ENCODE results near the gene HOXB3.
A peak's percentile ranks its signal among the peaks of the same experiment; 100 is the strongest.

HOXB3 gene

DNA sequence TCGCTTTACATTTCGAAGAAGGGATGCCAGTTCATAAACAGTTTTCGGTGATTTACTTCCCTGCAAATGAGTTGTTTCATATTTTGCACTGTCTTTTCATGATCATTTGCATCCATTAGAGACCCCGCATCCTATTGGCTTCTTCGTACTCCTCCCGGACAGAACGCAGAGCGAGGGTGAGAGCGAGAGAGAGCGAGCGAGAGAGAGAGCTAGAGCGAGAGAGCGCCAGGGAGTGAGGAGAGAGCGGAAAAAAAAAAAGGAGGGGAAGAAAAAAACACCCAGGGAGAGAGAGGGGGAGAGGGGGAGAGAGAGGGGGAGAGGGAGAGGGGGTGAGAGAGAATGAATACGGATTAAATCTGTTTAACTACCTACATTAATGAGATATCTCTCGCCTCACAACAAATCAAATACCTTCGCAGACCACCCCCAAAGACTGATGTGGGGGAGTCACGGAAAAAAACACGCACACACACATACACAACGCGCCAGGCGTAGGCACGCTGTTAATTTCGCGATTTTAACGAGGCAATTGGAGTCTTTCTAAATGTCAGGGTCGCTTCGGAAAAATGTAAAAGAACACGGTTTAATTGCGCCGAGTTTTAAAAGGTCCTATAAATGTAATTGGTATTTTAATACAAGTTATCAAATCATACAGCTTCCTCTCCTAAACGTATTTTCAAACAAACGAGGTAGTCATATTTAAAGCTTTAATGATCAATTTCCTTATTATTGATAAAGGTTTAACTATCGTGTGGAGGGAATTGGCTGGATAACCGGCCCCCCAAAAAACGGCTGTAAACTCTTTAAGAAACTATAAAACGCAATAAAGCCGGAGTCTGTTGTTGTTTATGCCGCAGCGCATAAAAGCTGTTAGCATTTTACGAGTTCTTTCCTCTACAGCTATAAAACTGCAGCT lies 25.3 kb upstream of the HOXB3 start, which contains the start of gene HOXB8:
Gene HOXB8 (minus strand): TSS at position 246 of the 916 bp plus-strand sequence. CDS start 588 bp downstream, outside the sequence.
- Histone ChIP-seq H3K4me3 (peak within 1 kb of the TSS; percentile 41), H3K27ac (no peak within 1 kb of the TSS)
- TF ChIP-seq CTCF (IDR thresholded peaks at IDR 0.05): no peak
- no peak for DNase-seq (ENCODE audit: low spot score)

DNA sequence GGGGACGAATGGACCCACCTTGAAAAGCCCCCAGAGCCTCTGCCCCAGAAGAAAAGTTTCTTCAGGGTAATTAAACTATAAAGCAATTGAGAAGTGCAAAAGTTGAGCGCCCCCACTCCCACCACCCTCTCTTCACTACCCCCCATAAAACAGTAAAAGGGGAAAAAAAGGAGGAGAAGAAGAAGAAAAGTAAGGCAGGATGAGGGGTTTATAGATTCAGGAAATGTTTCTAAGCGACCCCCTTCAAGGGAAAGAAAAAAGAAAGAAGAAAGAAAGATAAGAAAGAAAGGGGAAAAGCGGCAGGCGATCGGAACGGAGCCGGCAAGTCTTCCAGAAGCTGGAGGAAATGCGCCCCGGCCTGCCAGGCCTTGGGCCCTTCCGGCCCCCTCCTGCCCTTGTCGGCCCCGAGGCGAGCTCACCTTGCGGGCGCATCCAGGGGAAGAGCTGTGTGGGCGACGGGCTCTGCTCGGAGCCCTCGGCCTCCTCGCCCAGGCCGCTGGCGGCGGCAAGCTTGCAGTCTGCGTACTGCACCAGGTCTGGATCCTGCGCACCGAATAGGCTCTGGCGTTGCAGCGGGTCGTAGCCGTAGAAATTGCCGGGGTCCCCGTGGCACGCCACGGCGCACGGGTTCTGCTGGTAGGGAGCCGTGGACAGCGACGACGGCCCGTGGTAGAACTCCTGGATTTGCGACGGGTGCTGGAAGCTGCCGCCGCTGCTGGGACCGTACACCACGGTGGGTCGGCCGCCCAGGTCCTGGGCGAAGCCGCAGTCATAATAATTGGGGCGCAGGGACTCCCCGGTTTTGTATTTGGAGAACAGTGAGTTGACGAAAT lies 24.0 kb upstream of the HOXB3 start:
- H3K4me3 ChIP-seq: peak overlapping the region; percentile 41
- DNase-seq (ENCODE audit: low spot score): no peak
- TF ChIP-seq CTCF (IDR thresholded peaks at IDR 0.05): no peak
- no peak overlapping the region for H3K27ac ChIP-seq

DNA sequence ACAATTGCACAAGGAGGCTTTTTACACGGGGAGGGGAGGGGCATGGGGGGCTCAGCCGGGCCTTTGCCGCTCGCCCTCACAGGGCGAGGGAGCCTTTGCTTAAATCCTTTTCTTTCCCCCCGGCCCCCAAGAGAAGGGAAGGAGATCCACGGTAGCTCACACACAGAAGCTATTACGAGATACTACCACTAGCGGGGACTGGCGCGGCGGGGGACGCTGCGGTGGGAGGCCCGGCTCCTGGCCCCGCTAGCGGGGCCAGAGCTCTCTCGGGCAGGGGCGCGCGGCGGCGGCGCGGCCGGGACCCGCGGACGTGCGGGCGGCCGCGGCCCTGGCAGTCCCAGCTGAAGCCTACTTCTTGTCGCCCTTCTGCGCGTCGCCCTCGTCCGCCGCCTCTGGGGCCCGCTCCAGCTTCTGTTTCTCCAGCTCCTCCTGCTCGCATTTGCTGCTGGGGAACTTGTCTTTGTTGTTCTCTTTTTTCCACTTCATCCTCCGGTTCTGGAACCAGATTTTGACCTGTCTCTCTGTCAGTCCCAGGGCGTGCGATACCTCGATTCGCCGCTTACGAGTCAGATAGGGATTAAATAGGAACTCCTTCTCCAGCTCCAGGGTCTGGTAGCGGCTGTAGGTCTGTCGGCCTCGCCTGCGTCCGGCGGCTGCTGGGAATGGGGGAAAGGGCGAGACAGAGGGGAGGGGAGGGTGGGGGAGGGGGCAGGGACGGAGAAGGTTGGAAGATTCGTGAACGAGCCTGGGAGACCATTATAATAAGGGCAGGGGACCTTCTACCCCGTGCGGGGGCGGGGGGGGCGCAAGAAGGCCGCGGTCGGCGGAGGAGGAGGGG lies 23.0 kb upstream of the HOXB3 start:
- Histone ChIP-seq H3K4me3 (peak overlapping the region; percentile 46), H3K27ac (no peak overlapping the region)
- no peak for TF ChIP-seq CTCF (IDR thresholded peaks at IDR 0.05)
- DNase-seq (ENCODE audit: low spot score): no peak

DNA sequence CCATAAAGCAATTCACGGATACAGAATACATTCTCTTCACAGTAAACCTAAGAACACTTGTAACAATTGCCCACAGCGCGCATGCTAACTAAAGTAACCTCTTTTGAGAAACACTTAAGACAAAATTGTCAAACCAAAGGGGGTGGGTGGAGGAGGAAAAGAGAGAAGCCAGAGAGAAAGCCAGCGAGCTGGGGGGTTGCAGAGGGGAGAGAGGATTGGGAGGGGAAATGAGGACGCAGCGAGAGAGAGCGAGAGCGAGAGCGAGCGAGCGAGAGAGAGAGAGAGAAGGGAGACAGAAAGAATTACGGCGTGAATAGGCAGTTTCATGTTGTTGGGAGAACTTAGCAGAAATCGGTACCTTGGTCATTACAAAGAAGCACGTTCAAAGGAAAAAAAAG lies 22.4 kb upstream of the HOXB3 start:
- Histone ChIP-seq H3K4me3 (peak overlapping the region; percentile 46), H3K27ac (no peak overlapping the region)
- no peak for TF ChIP-seq CTCF (IDR thresholded peaks at IDR 0.05)
- no peak for DNase-seq (ENCODE audit: low spot score)

- no peak for DNase-seq (ENCODE audit: low spot score)
- no peak for TF ChIP-seq CTCF (IDR thresholded peaks at IDR 0.05)
- peak overlapping the region in 1 of 2 donors; percentile 49 for H3K27ac ChIP-seq
- H3K4me3 ChIP-seq: peak overlapping the region; percentile 55
Measured at GRCh38 chr17:48611681-48612455, 21.8 kb upstream of the HOXB3 start.

GRCh38 chr17:48611213-48611612 lies 21.2 kb upstream of the HOXB3 start:
- H3K27ac ChIP-seq: peak overlapping the region in 1 of 2 donors; percentile 52
- no peak for DNase-seq (ENCODE audit: low spot score)
- peak overlapping the region; percentile 55 for H3K4me3 ChIP-seq
- TF ChIP-seq CTCF (IDR thresholded peaks at IDR 0.05): no peak
